Gastroesophageal sphincter (tissue), 3 donors: ENCODE data around the gene TMEM125.

Experiments
- EP300 ChIP-seq: sonication (generic); formaldehyde crosslinking; IDR thresholded peaks from one replicate; pipeline ENCODE4 v1.6.1; 2017; ENCODE audit warnings: antibody characterized with exemption, mild to moderate bottlenecking
- POLR2A ChIP-seq, 2 donors: fragments of 450-650 bp; IDR thresholded peaks; one replicate each; pipeline ENCODE4 v1.6.1; 2017; ENCODE audit warnings: antibody characterized with exemption in 2 of 2, mild to moderate bottlenecking in 2 of 2, moderate library complexity in 1 of 2
- POLR2AphosphoS5 ChIP-seq: sonication (generic); formaldehyde crosslinking; IDR thresholded peaks from one replicate; pipeline ENCODE4 v1.6.1; 2017; ENCODE audit warnings: antibody characterized with exemption
- TF ChIP-seq, protein P1 (sequence below), 4 experiments: fragments of 200-600 bp in 2 of 4; fragments of 450-650 bp in 2 of 4; sonication (generic) in 1 of 4; IDR thresholded peaks; one replicate each; pipeline ENCODE4 v1.5.1; 2017 to 2019; ENCODE audit warnings: antibody characterized with exemption in 4 of 4, mild to moderate bottlenecking in 2 of 4, moderate library complexity in 2 of 4

DNA sequence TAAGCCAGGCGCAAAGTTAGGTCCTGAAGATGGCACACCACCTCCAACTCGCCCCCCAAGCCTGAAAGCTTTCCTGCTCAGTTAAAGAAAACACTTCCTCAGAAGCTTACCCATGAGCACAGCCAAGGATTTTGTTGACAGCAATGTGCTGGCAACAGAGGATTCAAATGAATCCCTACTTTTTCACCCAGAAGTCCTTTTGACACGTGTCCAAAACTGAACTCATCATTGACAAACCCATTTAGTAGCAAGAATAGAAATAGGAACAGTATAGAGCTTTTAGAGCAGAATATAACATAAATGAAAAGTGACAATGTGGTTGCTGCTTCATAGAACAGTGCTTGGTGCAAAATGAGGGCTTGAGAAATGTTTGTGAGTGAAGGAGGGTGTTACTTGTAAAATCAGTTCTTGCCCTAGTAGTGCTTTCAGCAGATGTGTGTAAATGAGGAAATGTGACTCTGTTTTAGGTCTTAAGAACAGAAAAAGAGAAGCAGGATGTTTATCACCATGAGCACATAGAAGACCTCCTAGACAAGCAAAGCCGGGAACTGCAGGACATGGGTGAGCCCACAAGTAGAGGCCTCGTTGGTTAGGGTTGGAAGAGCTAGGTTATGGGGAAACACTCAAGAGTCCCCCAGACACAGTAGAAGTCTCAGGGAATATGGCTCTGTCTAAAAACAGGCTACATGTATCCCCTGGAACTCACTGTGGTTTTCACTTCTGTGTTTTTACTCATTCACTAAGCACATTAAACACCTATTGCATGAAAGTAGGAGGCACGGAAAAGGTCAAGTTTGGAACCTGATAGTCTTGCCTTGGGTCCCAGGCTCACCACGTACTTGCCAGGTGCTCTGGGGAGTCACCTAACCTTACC, 48.6 kb upstream of the TMEM125 start:
- TF ChIP-seq POLR2A (IDR thresholded peaks at IDR 0.05) (no peak), POLR2AphosphoS5 (no peak), EP300 (no peak)
- TF ChIP-seq, protein P1, sequence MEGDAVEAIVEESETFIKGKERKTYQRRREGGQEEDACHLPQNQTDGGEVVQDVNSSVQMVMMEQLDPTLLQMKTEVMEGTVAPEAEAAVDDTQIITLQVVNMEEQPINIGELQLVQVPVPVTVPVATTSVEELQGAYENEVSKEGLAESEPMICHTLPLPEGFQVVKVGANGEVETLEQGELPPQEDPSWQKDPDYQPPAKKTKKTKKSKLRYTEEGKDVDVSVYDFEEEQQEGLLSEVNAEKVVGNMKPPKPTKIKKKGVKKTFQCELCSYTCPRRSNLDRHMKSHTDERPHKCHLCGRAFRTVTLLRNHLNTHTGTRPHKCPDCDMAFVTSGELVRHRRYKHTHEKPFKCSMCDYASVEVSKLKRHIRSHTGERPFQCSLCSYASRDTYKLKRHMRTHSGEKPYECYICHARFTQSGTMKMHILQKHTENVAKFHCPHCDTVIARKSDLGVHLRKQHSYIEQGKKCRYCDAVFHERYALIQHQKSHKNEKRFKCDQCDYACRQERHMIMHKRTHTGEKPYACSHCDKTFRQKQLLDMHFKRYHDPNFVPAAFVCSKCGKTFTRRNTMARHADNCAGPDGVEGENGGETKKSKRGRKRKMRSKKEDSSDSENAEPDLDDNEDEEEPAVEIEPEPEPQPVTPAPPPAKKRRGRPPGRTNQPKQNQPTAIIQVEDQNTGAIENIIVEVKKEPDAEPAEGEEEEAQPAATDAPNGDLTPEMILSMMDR (IDR thresholded peaks at IDR 0.05) = no peak
